Liver (tissue), 9 donors: Measurements from ENCODE around the gene TJAP1. TPM values are rescaled to one million over a fixed set of nuclear protein-coding genes. Genes with fewer than 3 reads are reported as not detected.

Experiments
- DNase-seq: peaks from one replicate; pipeline ENCODE4 v3.0.0-alpha.2; 2017; ENCODE audit warnings: low spot score
- H3K27ac ChIP-seq, 2 donors: one replicate each; pipeline ENCODE4 v1.7.0; 2013; ENCODE audit warnings: inconsistent platforms in 2 of 2, low read length in 2 of 2, control low read depth in 1 of 2, low read depth in 1 of 2, mild to moderate bottlenecking in 1 of 2
- H3K27me3 ChIP-seq, 4 donors: one replicate each; pipeline versions ENCODE4 v1.6.1 to v1.7.0; 2013; ENCODE audit warnings: low read length in 3 of 4, inconsistent platforms in 1 of 4, mild to moderate bottlenecking in 1 of 4, moderate library complexity in 1 of 4; ENCODE audit not compliant: control insufficient read depth in 4 of 4, insufficient read depth in 4 of 4
- H3K36me3 ChIP-seq, 4 donors: one replicate each; pipeline versions ENCODE4 v1.6.1 to v1.7.0; 2013; ENCODE audit warnings: low read length in 3 of 4, mild to moderate bottlenecking in 3 of 4, low read depth in 1 of 4, moderate library complexity in 1 of 4; ENCODE audit not compliant: control insufficient read depth in 4 of 4, insufficient read depth in 3 of 4
- H3K4me1 ChIP-seq, 4 donors: one replicate each; pipeline versions ENCODE4 v1.6.1 to v1.7.0; 2013; ENCODE audit warnings: low read length in 3 of 4, mild to moderate bottlenecking in 3 of 4, moderate library complexity in 1 of 4; ENCODE audit not compliant: control insufficient read depth in 4 of 4, insufficient read depth in 4 of 4
- H3K4me3 ChIP-seq, 3 donors: one replicate each; pipeline versions ENCODE4 v1.6.1 to v1.7.0; 2013; ENCODE audit warnings: low read length in 3 of 3, control low read depth in 1 of 3, low read depth in 1 of 3, mild to moderate bottlenecking in 1 of 3
- H3K9ac ChIP-seq, 2 donors: one replicate each; pipeline ENCODE4 v1.7.0; 2013; ENCODE audit warnings: low read length in 2 of 2, mild to moderate bottlenecking in 2 of 2, moderate library complexity in 2 of 2, control low read depth in 1 of 2, low read depth in 1 of 2
- H3K9me3 ChIP-seq, 4 donors: one replicate each; pipeline versions ENCODE4 v1.6.1 to v1.7.0; 2013; ENCODE audit warnings: low read length in 3 of 4; ENCODE audit not compliant: control insufficient read depth in 4 of 4
- EGR1 ChIP-seq, 2 donors: IDR thresholded peaks; 2 replicates each; pipeline ENCODE4 v1.6.1; 2016 to 2018; ENCODE audit warnings: antibody characterized with exemption in 2 of 2, low read depth in 2 of 2
- FOXA2 ChIP-seq: IDR thresholded peaks from 2 replicates; pipeline ENCODE4 v1.6.1; 2016; ENCODE audit warnings: antibody characterized with exemption
- GABPA ChIP-seq, 2 donors: IDR thresholded peaks in 1 of 2; conservative IDR thresholded peaks in 1 of 2; 2 replicates each; pipeline ENCODE4 v1.6.1; 2016; ENCODE audit warnings: antibody characterized with exemption in 2 of 2, mild to moderate bottlenecking in 1 of 2, moderate library complexity in 1 of 2
- HNF4A ChIP-seq, 2 donors: conservative IDR thresholded peaks; 2 replicates each; pipeline ENCODE4 v1.6.1; 2016; ENCODE audit warnings: antibody characterized with exemption in 2 of 2, mild to moderate bottlenecking in 2 of 2
- HNF4G ChIP-seq: IDR thresholded peaks from 2 replicates; pipeline ENCODE4 v1.6.1; 2016; ENCODE audit warnings: antibody characterized with exemption
- JUND ChIP-seq, 2 donors: IDR thresholded peaks; 2 replicates each; pipeline ENCODE4 v1.6.1; 2016; ENCODE audit warnings: antibody characterized with exemption in 2 of 2
- RAD21 ChIP-seq, 2 donors: IDR thresholded peaks; 2 replicates each; pipeline ENCODE4 v1.6.1; 2016; ENCODE audit warnings: antibody characterized with exemption in 2 of 2, mild to moderate bottlenecking in 2 of 2
- RXRA ChIP-seq, 2 donors: IDR thresholded peaks; 2 replicates each; pipeline ENCODE4 v1.6.1; 2017 to 2018; ENCODE audit warnings: antibody characterized with exemption in 2 of 2, mild to moderate bottlenecking in 1 of 2
- TAF1 ChIP-seq: conservative IDR thresholded peaks from 2 replicates; pipeline ENCODE4 v1.6.1; 2016; ENCODE audit warnings: antibody characterized with exemption, mild to moderate bottlenecking
- YY1 ChIP-seq: IDR thresholded peaks from 2 replicates; pipeline ENCODE4 v1.6.1; 2016; ENCODE audit warnings: antibody characterized with exemption, mild to moderate bottlenecking
- WGBS: extraction: QIAGEN DNeasy Blood & Tissue Kit; methylation state at CpG from one replicate; pipeline ENCODE4 v1.1.7; 2013; 5-methylcytosine and 5-hydroxymethylcytosine counted together
- polyA plus RNA-seq, 2 donors: library from polyadenylated mRNA; stranded (reverse) in 1 of 2; unstranded in 1 of 2; fragments of 200-250 nt in 1 of 2; fragments of >200 nt in 1 of 2; fragmentation: Nextera tagmentation in 1 of 2; extraction: Ambion mirVana in 1 of 2; gene quantifications; one replicate each; pipeline versions ENCODE4 v1.2.1 to v1.2.3, GENCODE V29; 2013 to 2015
- total RNA-seq, 2 donors: library from RNA; depleted of rRNA; stranded (reverse); fragments of >200 nt; gene quantifications; one replicate each; pipeline ENCODE4 v1.2.3, GENCODE V29; 2014
- TF ChIP-seq, protein P1 (sequence below): fragments of 150-350 bp; IDR thresholded peaks from 2 replicates; pipeline ENCODE4 v1.5.1; 2017; ENCODE audit warnings: improper control_type of control experiment, low read depth, low read length; ENCODE audit not compliant: missing input control
- TF ChIP-seq, protein P2 (sequence below): IDR thresholded peaks from 2 replicates; pipeline ENCODE4 v1.6.1; 2016; ENCODE audit warnings: antibody characterized with exemption
- donor health status: healthy.
- donor health status: healthy.
- donor health status: healthy.
- donor health status: healthy.
- donor health status: healthy.

TJAP1 gene
- total and polyA plus RNA-seq, 4 donors: 6.9 to 10.3 (median 7.8) TPM

DNA sequence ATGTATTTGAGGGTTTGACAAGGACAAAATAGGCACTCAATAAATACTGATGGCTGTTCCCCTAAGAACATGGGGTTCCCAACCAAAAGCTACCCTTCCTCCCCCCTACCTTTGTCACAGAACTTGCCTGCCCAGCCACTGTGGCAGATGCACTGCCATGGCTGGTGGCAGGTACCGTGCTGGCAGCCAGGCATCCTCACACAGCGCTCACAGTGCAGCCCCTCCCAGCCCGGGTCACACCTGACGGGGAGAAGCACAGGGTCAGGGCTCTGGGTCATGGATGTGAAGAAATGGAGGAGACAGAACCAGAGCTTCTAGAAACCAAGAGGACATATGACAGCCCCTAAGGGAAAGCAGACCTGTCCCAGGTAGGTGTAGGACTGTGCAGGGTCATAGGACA, 24.5 kb upstream of the TJAP1 start (continued):
- TF ChIP-seq, protein P1, sequence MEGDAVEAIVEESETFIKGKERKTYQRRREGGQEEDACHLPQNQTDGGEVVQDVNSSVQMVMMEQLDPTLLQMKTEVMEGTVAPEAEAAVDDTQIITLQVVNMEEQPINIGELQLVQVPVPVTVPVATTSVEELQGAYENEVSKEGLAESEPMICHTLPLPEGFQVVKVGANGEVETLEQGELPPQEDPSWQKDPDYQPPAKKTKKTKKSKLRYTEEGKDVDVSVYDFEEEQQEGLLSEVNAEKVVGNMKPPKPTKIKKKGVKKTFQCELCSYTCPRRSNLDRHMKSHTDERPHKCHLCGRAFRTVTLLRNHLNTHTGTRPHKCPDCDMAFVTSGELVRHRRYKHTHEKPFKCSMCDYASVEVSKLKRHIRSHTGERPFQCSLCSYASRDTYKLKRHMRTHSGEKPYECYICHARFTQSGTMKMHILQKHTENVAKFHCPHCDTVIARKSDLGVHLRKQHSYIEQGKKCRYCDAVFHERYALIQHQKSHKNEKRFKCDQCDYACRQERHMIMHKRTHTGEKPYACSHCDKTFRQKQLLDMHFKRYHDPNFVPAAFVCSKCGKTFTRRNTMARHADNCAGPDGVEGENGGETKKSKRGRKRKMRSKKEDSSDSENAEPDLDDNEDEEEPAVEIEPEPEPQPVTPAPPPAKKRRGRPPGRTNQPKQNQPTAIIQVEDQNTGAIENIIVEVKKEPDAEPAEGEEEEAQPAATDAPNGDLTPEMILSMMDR: no peak
- TF ChIP-seq RAD21 (IDR thresholded peaks at IDR 0.05): no peak

DNA sequence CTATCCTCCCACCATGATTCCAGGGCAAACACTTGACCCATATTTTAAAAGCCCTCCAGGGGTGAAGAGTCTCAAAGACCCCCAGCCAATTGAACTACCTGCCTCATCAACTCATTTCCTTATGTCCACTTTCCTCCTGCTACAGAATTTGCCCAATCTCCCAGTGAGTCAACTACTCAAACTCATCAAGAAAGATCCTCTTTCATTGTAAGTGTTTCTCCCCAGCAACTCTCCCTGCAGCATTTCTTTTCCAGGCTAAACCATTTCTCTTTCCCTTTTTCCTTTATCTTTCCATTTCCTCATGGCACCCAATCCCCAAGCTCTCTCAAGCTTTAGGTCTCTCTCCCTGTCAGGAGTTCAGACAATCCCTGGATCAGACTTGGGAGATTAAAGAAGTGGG, 23.5 kb upstream of the TJAP1 start:
- H3K9ac ChIP-seq: no peak overlapping the region
- TF ChIP-seq, protein P2, sequence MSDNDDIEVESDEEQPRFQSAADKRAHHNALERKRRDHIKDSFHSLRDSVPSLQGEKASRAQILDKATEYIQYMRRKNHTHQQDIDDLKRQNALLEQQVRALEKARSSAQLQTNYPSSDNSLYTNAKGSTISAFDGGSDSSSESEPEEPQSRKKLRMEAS: no peak
- TF ChIP-seq HNF4G (peak; percentile 4), GABPA (IDR thresholded peaks at IDR 0.05 in 1 of 2, conservative IDR thresholded peaks at IDR 0.05 in 1 of 2) (no peak)
- H3K4me1 ChIP-seq: peaks cover 6 to 13% (median 9%) of the 10 kb centered on the region in 4 donors
- peaks cover 0 to 3% (median 1%) of the 10 kb centered on the region in 4 donors for H3K27me3 ChIP-seq
- no peak for DNase-seq
- H3K9me3 ChIP-seq: no peaks in the 10 kb centered on the region
- H3K36me3 ChIP-seq: peaks cover 11 to 35% (median 21%) of the 10 kb centered on the region in 4 donors
- no peak overlapping the region for H3K4me3 ChIP-seq
- H3K27ac ChIP-seq: no peak overlapping the region

DNA sequence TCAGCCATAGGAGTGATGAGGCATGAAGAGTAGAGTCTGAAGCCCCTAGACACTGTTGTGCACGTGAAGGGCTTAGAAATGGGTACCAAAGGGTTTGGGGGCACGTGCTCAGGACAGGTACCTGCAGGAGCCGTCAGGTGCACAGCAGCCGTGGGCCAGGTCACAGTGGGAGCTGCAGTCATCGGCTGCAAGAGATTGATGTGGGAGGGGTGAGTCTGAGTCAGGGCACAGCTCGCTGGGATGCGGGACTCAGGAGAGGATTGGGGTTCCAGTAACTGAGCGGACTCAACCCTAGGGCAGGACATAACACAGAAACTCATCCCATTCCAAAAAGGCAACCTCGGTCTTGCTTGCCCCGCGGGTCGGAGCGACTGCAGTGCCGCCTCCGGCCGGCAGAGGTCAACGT, 23.1 kb upstream of the TJAP1 start:
- TF ChIP-seq, protein P2: no peak
- TF ChIP-seq, protein P1: peak; percentile 98
- TF ChIP-seq RAD21 (IDR thresholded peaks at IDR 0.05) (peak; percentile 81 to 90), HNF4G (peak; percentile 3)
- Histone ChIP-seq H3K27me3 (peaks cover 0 to 3% (median 1%) of the 10 kb centered on the region in 4 donors), H3K9ac (peak overlapping the region in 1 of 2 donors; percentile 37), H3K4me1 (peaks cover 6 to 13% (median 9%) of the 10 kb centered on the region in 4 donors), H3K36me3 (peaks cover 11 to 32% (median 20%) of the 10 kb centered on the region in 4 donors), H3K4me3 (peak overlapping the region in 1 of 3 donors; percentile 59), H3K9me3 (no peaks in the 10 kb centered on the region), H3K27ac (no peak overlapping the region)
- DNase-seq: no peak
- 17% methylated on average over 17 of the region's 17 CpGs for WGBS

DNA sequence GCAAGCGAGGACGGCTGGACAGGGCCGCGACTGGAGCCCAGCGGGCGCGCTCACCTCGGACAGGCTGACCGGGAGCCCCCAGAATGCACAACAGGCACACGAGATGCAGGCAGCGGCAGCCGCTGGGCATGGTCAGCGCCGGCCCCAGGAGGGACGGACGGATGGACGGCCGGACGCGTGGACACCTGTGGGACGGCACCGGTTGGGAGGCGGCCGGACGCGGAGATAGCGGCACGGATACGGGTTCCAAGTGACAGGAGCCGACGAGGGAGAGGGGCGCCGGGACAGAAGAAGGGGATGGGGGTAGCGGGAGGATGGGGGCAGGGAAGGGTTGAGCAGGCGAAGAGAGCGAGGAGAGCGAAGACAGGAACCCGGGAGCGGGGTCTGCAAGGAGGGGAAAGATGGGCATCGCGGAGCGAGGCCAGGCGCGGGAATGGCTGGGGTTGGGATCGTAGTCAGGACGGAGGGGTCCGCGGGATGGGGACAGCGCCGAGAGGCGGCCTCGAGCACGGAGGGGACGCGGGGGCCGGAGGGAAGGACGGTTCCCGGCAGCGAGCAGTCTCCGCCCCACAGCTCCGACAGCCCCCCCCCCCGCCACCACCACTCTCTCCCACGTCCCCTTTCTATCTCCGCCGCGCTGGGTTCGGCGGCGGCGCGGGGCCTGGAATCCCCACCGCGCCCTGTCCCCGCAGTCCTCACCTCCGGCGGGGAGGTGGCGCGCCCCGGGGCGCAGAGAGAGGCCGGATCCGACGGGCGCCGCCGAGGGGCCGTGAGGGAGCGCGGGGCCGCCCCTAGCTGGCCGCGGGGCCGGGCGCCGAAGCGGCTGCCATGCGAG, 22.5 kb upstream of the TJAP1 start:
- WGBS: 1% methylated on average over 97 of the region's 97 CpGs
- peak; percentile 85 for DNase-seq
- Histone ChIP-seq H3K27me3 (peaks cover 0 to 3% (median 1%) of the 10 kb centered on the region in 4 donors), H3K27ac (no peak overlapping the region), H3K9me3 (no peaks in the 10 kb centered on the region), H3K4me3 (peak overlapping the region in 2 of 3 donors; percentile 38 to 59), H3K36me3 (peaks cover 9 to 26% (median 15%) of the 10 kb centered on the region in 4 donors), H3K4me1 (peaks cover 6 to 13% (median 9%) of the 10 kb centered on the region in 4 donors), H3K9ac (peak overlapping the region in 1 of 2 donors; percentile 37)
- TF ChIP-seq RXRA (IDR thresholded peaks at IDR 0.05) (no peak), TAF1 (no peak), YY1 (no peak), HNF4G (no peak), FOXA2 (no peak), JUND (IDR thresholded peaks at IDR 0.05) (no peak), HNF4A (conservative IDR thresholded peaks at IDR 0.05) (no peak), GABPA (IDR thresholded peaks at IDR 0.05 in 1 of 2, conservative IDR thresholded peaks at IDR 0.05 in 1 of 2) (no peak), EGR1 (IDR thresholded peaks at IDR 0.05; ENCODE audit: low read depth in 2 of 2) (no peak)
- TF ChIP-seq, protein P1: no peak
- TF ChIP-seq, protein P2: no peak
